CD4-positive, alpha-beta T cell treated with Interleukin-17A for 1 hour (primary cell): ENCODE measurements around the gene PSRC1.

Experiments
- DNase-seq: peaks from one replicate; pipeline ENCODE4 v3.0.0-alpha.2; 2020

The PSRC1 gene

DNA sequence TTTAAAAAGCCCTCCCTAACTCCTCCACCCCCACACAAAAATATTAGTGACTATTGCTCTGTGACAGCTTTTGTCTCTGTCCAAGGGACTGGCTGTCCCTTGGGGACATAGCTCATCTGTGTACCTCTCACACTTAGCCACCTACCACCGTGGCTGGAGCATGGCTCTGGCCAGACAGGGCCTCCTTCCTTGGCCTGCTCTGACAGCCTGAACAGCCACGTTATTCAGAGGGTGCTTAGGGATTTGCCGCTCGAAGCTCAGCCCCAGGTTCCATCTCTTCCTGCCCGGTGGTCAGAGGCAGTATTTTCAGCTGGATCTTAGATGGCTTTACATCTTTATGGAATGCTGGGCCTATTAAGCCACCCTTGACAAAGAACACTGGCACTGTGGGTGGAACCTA lies 39.7 kb downstream of the PSRC1 start:
- DNase-seq = no peak

DNA sequence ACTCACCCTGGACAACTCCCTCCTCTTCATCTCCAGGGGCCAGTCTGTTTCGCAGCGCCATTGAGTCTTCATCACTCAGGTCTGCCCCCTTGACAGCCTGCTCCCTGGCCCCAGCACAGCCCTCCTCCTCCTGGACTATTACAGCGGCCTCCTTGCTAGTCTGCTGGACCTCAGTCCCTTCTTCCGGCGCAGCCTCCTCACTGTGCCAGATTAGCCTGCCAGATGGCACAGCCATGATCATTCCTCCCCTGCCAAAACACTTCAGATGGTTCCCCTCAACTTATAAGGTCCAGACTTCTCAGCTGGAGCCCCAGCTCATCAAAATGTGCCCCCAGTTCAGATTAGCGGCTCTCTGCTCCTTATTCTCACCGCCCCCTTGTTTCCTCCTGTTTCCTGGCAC lies 40.6 kb downstream of the PSRC1 start:
- DNase-seq = no peak

DNA sequence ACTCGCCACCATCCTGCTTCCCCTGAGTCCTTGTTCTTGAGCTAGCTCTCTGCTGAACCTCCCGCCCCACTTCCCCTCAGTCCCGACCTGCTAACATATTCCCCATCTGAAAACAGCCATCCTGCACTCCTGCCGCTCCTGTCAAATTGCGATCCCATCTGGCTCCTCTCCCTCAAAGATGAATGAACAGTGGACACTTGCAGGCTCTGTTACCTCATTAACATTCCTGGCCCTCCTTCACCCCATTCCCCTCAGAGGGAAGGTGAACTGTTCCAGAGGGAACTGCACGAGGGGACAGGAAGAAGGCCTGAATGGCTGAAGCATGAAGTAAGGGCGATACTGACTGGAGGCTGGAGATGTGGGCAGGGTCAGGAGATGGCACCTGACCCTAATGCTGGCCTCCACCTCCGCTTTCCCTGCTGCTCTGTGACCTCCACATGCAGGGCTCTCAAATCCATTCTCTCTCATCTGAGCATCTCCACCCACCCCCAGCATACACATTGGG lies 41.1 kb downstream of the PSRC1 start:
- no peak for DNase-seq

DNA sequence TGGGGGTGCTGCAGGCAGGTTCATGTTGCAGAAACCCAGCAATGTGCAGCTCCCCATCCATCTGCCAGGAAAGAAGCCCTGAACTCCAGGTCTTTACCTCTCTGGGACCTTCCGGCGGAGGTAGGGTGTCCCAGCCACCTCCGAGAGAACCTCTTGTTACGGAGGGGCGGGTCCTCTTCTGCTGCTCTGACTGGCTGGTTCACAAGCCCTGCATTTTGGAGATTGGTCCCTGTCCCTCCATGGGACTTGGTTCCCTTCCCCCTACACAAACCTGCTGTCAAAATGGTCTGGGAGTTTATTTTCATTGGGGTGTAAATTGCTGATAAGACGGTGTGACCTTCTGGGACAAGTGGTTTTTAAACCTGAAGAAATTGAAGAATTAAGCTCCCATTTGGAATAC lies 41.6 kb downstream of the PSRC1 start:
- DNase-seq = no peak

DNA sequence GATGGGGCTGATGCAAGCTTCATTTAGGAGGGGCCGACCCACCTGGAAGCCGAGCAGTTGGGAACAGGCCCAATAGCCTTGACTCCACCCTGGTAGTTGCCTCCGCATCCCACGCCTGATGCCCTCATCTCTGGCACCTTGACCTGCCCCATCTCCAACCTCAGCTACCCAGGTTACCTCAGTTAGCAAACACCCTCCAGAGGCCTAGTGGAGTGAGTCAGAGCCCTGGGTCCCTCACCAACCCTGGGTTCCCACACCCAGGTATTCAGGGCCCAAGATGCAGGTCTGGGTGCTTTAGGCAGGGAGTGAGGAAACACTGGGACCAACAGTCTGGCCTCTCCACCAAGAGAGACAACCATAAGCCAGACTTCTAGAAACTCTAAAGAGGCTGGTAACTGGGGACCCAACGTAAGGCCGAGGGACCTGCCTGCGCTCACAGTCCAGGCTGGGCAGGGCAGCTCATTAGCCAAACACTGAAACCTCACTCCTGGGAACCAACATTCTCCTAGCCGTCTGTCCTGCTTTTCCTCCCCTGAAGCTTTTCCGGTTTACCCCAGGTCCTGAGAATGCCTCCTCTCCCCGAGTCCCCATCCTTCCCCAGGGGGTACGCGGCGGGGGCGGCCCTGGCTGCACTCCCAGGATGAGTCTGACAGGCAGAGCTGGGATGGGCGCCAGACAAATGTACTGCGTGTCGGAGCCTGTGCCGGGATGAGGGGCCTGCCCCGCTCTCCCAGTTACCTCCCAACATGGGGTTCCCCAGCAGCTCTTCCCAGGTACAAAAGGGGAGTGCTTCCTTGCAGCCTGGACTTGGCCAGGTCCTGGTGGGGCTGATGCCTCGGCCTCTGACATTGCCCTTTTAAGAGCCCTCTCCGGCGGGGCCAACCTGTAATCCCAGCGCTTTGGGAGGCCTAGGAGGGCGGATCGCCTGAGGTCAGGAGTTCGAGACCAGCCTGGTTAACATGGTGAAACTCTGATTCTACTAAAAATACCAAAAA lies 42.5 kb downstream of the PSRC1 start:
- peak; percentile 19 for DNase-seq

DNA sequence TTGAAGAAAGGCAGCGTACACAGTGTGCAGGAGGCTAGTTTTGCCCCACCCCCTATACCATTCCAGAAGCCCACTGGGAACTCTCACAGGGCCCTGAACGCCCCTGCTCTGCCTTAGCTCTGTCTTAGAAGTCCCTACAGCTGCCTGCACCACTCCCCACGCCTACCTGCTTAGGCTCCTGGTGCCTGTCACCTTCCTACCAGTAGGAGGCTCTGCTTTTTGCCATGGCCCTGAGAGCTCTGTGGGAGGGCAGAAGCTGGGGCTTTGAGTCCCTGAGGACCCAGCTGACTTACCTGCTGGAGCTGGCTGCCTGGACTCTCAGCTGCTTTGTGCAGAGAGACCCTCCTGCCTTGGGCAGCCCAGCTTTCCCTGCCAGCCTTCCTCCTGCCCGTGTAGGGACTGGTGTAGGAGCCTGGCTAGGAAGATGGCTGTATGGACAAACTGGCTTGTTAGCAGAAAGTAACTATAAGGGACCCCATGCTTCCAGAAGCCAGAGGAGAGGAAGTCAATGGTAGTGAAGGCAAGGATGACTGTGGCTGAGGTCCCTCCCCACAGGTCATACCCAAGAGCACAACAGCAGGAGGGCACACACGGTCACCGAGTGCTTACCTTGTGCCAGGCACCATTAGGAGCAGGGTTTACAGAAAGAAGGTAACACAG lies 43.4 kb downstream of the PSRC1 start:
- DNase-seq = peak; percentile 24

DNA sequence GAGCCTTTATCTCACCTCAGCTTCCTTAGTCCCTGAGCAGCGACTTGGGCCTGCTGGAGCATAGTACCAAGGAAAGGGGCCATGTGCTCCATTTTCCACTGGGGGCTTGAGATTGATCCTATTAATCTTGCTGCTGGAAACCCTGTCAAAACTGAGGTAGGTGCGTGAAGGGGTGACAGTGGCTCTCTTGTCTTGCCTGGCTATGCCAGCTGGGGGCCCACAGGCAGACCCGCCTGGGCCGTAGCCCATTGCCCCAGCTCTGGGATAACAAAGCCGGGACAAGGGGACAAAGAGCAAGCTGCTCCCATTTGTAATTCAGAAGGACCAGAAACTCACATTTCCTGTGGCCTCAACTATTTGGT lies 43.9 kb downstream of the PSRC1 start:
- DNase-seq = no peak

DNA sequence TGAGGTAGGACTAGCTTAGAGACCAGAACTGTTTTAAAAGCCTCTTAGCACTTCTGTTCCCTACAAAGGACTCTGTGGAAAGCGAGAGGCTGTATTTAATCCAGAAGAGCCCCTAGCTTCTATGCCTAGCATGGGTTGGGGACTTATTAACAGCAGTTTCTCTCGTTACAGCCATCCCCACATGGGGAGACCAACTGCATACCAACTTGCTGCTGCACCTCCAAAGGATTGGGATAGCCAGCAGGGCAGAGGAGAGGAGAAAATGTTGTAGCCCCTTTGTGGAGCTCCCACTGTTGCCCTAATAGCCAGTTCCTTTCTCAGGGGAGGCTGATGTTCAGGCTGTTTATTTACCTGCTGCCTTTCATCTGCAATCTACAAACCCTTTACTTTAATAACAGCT lies 44.6 kb downstream of the PSRC1 start:
- no peak for DNase-seq

DNA sequence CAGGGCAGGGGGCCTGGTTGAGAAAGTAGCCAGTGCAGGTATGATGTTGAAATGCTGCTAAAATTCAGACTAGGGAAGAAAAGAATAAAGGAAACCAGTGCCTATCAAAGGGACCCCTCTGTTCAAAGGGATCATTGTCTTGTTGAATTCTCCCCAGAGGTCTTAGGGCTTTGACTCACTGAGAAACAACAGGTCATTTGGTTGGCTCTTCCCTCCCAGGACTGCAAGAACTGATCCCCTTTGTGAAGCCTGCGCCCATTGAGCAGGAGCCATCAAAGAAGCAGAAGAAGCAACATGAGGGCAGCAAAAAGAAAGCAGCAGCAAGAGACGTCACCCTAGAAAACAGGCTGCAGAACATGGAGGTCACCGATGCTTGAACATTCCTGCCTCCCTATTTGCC lies 45.4 kb downstream of the PSRC1 start:
- DNase-seq = no peak

DNA sequence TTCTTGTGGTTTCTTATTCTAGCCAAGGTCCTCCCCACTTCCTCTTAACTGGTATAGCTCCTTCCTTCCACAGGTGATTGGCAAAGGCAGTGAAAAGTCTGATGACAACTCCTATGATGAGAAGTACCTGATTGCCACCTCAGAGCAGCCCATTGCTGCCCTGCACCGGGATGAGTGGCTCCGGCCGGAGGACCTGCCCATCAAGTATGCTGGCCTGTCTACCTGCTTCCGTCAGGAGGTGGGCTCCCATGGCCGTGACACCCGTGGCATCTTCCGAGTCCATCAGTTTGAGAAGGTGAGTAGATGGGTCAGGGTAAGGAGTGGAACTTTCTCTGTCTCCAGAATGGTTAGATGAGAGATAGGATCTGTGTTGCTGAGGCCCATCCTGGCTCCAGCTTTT lies 47.8 kb downstream of the PSRC1 start:
- no peak for DNase-seq

DNA sequence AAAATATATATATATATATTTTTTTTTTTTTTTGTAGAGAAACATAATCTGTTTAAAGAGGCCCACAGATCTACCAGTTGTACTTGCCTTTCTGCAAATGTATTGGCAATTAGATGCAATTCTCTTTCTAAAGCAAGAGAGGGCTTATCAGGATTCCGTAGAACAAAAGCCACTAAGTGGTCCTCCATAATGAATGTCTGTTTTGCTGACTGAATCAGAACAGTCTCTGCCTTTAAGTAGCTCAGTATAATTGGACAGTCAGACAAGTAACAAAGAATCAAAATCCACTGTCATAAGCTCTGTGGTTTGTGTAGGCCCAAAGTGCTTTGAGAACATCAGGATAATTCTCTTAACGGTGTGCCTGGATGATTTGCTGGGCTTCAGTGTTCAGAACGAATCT lies 51.9 kb downstream of the PSRC1 start:
- no peak for DNase-seq
